DMS153 (cell line): ENCODE results near the gene CALHM5.

Source experiments
- DNase-seq: peaks from one replicate; lab custom pipeline; 2025; lab: John Stamatoyannopoulos, UW

CALHM5 gene

DNA sequence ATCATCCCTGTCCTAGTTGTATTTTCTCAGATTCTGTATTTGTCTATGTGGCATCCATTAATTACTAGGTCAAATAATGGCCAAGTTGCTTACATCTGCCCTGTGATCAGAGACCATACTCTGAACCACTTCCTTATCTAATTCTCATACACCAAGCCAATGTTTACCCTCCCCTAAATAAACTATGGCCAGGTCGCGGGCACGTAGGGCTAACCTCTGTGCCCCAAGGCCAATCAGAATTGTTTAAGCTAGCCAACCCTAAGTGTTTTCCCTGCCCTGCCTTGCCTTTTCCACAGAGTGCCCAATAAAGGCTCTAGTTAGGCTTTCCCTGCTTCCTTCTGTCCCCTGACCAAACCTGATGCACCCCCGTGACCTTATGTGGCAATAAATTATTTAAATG, 39.4 kb downstream of the CALHM5 start:
- DNase-seq, result no peak

GRCh38 chr6:116553451-116553850, 42.0 kb downstream of the CALHM5 start, which contains the start of gene CALHM4:
TSS of gene CALHM4 (plus strand) at chr6:116553751. CDS start at chr6:116553794, 43 bp downstream.
- DNase-seq, result no peak

GRCh38 chr6:116556065-116556464, 44.6 kb downstream of the CALHM5 start:
- no peak for DNase-seq

DNA sequence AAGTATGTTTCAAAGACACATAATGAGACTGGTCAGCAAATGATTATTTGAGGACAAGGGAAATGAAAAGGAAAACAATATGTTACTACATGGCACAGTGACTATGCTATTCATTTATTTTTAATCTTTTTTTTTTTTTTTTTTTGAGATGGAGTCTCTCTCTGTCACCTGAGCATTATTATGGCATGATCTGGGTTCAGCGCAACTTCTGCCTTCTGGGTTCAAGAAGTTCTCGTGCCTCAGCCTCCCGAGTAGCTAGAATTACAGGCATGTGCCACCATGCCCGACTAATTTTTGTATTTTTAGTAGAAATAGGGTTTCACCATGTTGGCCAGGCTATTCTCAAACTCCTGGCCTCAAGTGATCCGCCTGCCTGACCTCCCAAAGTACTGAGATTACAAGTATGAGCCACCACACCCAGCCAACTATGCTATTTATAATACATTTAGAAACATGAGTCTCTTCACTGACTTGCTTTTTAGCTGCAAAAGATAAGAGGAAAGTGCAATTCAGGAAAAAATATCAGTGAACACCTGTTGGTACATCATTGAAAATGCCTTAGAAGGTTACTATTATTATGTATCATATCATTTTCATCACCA, 45.5 kb downstream of the CALHM5 start:
- no peak for DNase-seq

- peak; percentile 58 for DNase-seq
Observed at GRCh38 chr6:116557893-116558292, 46.5 kb downstream of the CALHM5 start.

GRCh38 chr6:116560130-116560529, 48.7 kb downstream of the CALHM5 start:
- no peak for DNase-seq

DNA sequence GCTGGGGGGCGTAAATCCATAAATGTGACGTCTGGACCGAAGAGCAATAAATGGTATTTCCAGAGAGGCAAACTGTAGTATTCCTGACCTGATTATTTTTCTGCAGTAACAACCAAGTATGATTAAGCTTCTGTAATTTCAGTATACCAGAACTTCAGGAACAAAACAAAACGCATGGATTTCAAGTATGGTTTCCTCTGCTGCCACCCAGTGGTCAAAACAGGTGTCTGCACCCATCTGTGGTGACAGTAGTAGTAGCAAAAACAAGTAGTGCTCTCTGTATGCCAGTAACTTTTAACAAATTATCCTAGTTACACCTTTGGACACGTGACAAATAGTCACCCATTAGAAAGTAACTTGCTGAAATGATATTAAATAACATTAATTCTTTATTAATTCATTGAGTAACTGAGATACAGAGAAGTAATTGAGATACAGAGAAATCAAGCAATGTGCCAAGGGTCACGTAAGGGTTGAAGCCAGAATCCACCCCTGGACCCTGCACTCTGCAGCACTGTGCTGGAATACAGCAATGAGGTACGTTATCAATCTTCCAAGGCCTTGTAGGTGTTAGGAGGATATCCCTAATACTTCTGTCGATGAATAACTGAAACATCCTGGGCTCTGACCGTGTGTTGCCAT, 50.1 kb downstream of the CALHM5 start:
- DNase-seq, result peak; percentile 29

- DNase-seq, result no peak
Observed at GRCh38 chr6:116562019-116562403, 50.6 kb downstream of the CALHM5 start.

- DNase-seq, result no peak
Observed at GRCh38 chr6:116562614-116563013, 51.2 kb downstream of the CALHM5 start.

DNA sequence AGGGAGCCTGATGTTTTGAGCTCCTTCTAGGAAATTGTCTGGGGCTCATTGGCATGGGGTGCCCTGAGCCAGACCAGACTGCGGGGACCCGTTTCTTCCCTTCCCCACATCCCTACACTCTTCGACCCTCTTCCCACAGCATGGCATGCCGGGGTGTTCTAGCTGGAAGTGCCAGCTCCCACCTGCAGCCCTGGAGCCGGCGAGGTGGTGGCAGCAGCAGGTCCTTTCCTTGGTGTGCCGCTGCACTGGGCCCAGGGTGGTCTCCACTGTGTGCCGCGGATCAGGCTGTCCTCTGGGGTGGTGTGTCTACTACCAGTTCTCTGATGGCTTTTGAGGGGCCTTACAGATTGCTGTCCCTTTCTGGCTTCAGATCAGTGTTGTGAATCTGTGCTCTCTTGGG, 52.4 kb downstream of the CALHM5 start:
- no peak for DNase-seq

DNA sequence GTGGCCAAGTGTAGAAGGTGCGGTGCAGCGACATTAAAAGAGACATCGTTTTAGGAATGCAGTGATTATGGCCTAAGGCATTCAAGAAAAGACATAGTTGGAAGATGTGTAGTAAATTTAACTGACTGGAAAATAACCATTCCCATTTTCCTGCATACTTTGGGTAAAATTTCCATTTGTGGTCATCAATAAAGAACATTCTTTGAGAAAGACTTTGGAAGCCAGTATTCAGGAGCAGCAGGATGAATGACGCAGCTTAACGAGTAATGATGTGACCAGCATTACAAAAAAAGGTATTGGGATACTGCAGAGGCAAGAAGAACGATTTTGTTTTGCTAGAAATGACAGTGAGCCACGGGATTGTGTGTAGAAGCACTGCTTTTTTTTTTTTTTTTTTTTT, 52.9 kb downstream of the CALHM5 start:
- no peak for DNase-seq

GRCh38 chr6:116564921-116565872, 53.8 kb downstream of the CALHM5 start:
- no peak for DNase-seq

DNA sequence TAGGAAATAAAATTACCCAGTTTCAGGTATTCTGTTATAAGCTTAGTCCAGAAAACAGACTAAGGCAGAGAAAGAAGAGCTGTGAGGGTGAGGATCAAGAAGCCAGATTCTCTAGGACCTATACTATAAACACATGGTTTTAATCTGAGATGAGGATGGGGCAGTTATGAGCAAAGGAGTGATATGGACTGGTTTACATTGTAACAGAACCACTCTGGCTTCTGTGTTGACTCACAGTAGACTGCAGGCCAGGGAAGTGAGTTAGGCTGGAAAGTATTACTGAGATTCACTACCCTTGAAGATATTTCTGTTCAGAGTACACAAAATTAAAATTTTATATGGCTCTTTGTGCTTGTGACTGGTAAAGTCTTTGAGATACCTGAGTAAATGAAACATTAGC, 56.7 kb downstream of the CALHM5 start:
- no peak for DNase-seq

- no peak for DNase-seq
Observed at GRCh38 chr6:116568821-116569755, 57.6 kb downstream of the CALHM5 start.

- peak; percentile 98 for DNase-seq
Observed at GRCh38 chr6:116570856-116571682, 59.6 kb downstream of the CALHM5 start, which contains the start of gene RWDD1. TSS of gene RWDD1 (plus strand) at chr6:116571504. CDS start at chr6:116571583, 79 bp downstream.

- no peak for DNase-seq
Observed at GRCh38 chr6:116571683-116572000, 60.2 kb downstream of the CALHM5 start.

DNA sequence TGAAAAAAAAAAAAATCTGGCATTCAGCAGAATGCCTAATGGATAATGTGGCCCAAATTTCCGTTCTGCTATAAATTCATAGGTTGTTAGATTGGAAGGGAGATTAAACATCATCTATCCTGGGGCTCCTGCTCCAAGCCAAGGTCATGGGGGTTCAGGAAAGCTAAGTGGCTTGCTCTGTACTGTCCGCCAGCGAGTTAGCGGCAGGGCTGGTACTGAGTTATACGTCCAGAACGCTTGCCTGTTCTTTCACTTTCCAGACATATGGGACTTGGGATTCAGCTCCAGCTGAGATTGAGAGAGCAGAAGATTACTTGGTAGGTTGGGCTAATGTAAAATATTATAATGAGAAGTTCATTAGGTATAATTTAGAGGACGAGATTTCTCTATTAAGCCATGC, 60.7 kb downstream of the CALHM5 start:
- DNase-seq, result no peak
